Karpas-422 (cell line): ENCODE results near the gene TRIM47. TPM values are rescaled to one million over a fixed set of nuclear protein-coding genes. Genes with fewer than 3 reads are reported as not detected.

ENCODE experiments used
- DNase-seq: peaks from one replicate; pipeline ENCODE4 v3.0.0-alpha.2; 2015
- H2AFZ ChIP-seq: fragments of 200-600 bp; sonication (generic); 2 replicates; pipeline ENCODE4 v1.6.1; 2014; ENCODE audit warnings: antibody characterized with exemption, low read length, mixed read lengths
- H3K27ac ChIP-seq: fragments of 200-600 bp; sonication (generic); 2 replicates; pipeline ENCODE4 v1.5.1; 2014; ENCODE audit warnings: mild to moderate bottlenecking, low read length, moderate library complexity
- H3K27me3 ChIP-seq: fragments of 200-600 bp; sonication (generic); 2 replicates; pipeline ENCODE4 v1.6.1; 2014; ENCODE audit warnings: low read length, mixed read lengths
- H3K36me3 ChIP-seq: fragments of 200-600 bp; sonication (generic); 2 replicates; pipeline ENCODE4 v1.6.1; 2014; ENCODE audit warnings: low read length, mixed read lengths; ENCODE audit not compliant: insufficient read depth
- H3K4me1 ChIP-seq: fragments of 200-600 bp; sonication (generic); 2 replicates; pipeline ENCODE4 v1.6.1; 2014; ENCODE audit warnings: mild to moderate bottlenecking, low read length, mixed read lengths
- H3K4me2 ChIP-seq: fragments of 200-600 bp; sonication (generic); 2 replicates; pipeline ENCODE4 v1.6.1; 2014; ENCODE audit warnings: low read length, low read depth, mild to moderate bottlenecking; ENCODE audit not compliant: poor library complexity, severe bottlenecking
- H3K4me3 ChIP-seq: fragments of 200-600 bp; sonication (generic); 2 replicates; pipeline ENCODE4 v1.5.1; 2014; ENCODE audit warnings: mild to moderate bottlenecking, antibody characterized with exemption, low read length, mixed read lengths
- H3K79me2 ChIP-seq: fragments of 200-600 bp; sonication (generic); 2 replicates; pipeline ENCODE4 v1.6.1; 2014; ENCODE audit warnings: mild to moderate bottlenecking, low read length, mixed read lengths
- H3K9ac ChIP-seq: fragments of 200-600 bp; sonication (generic); 2 replicates; pipeline ENCODE4 v1.6.0; 2014; ENCODE audit warnings: low read length
- H3K9me2 ChIP-seq: fragments of 200-600 bp; sonication (generic), shearing (Covaris generic); replicated peaks from 2 replicates; pipeline ENCODE4 v1.6.0; 2014; ENCODE audit warnings: mild to moderate bottlenecking, low read length, moderate library complexity; ENCODE audit not compliant: insufficient read depth
- H3K9me3 ChIP-seq: fragments of 300-700, 200-600 bp; sonication (generic); 2 replicates; pipeline ENCODE4 v1.6.1; 2014; ENCODE audit warnings: low read length, mixed read lengths
- H4K20me1 ChIP-seq: fragments of 200-600 bp; sonication (generic); 2 replicates; pipeline ENCODE4 v1.6.1; 2014; ENCODE audit warnings: mild to moderate bottlenecking, antibody characterized with exemption, low read length, low read depth; ENCODE audit not compliant: insufficient read depth
- total RNA-seq: library from RNA; depleted of rRNA; stranded (reverse); fragments of >200 nt; shearing (Covaris generic); gene quantifications from 2 replicates; pipeline ENCODE4 v1.2.3, GENCODE V29; 2014; ENCODE audit warnings: low replicate concordance

The TRIM47 gene
- total RNA-seq, 1 experiment from 2014 or later, result 7.9 TPM

DNA sequence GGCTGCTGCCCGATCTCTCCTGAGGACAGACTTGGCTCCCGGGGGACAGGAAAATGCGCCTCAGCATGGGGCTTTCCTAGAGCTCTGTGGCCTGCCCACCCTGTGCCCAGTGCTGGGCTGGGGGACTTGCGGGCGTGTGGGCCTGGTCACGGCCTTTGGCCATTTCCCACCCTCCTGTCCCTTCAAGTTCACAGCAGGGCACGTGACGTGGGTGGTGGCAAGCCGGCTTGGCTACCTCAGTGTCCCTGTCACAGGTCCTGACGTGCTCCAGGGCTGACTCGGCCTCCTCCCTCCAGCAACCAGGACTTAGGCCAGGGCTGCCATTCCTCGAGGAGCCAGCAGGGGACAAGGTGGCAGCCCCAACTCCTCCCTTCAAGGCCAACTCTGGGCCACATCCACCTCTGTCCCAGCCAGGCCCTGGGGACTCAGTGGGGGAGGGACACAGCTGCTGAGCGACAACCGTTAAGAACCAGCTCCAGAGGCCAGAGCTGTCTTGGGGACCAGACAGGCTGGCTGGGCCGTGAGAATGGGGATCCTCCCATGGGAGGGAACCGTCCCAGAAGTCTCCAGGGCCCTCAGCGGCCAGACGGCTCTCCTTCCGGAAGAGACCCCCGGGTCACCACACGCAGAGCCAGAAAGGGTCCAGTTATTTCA is 33.2 kb downstream of the TRIM47 start:
- no peak overlapping the region for H2AFZ ChIP-seq
- H3K4me1 ChIP-seq, result peaks cover 36% of the 10 kb centered on the region
- H3K79me2 ChIP-seq, result 0 out of 2 replicates have a peak, but pooled peaks cover 4% of the 10 kb centered on the region
- H3K4me3 ChIP-seq, result peak overlapping the region; percentile 87
- H3K27ac ChIP-seq, result peak overlapping the region; percentile 76
- H3K9me3 ChIP-seq, result no peaks in the 10 kb centered on the region
- no peaks in the 10 kb centered on the region for H3K27me3 ChIP-seq
- H4K20me1 ChIP-seq, result no peaks in the 10 kb centered on the region
- no peaks in the 10 kb centered on the region for H3K9me2 ChIP-seq
- peak overlapping the region; percentile 93 for H3K9ac ChIP-seq
- H3K4me2 ChIP-seq, result peak overlapping the region; percentile 90
- DNase-seq, result peak; percentile 95
- H3K36me3 ChIP-seq, result peaks cover 4% of the 10 kb centered on the region; the same call in 1 of the 2 replicates

DNA sequence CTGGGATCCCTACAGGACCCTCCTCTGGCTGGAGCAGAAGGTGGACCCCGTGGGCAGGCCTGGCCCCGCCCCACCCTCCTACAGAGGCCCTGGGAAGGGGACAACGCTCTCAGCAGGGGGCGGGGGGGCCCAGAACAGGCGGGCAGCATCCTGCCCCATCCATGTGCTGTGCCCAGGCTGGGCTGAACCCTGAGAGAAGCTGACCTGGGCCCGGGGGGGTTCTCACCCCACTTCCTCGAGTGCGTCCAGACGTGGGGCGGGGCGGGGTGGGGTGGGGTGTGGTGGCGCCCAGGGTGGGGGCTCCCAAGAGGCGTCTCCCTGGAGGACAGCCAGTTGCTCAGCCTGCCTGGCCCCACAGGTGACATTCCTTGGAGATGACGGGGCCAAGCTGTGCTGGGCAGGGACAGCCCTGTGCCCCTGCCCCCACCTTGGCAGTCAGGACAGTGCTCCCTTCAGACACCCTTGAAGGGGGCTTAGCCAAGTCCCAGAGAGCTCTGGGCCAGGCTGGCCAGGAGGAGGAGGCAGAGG is 33.8 kb downstream of the TRIM47 start:
- Histone ChIP-seq H3K4me2 (peak overlapping the region; percentile 90), H3K9me3 (no peaks in the 10 kb centered on the region), H2AFZ (peak overlapping the region; percentile 65; the same call in 1 of the 2 replicates), H3K79me2 (0 out of 2 replicates have a peak, but pooled peaks cover 4% of the 10 kb centered on the region), H4K20me1 (no peaks in the 10 kb centered on the region), H3K36me3 (peaks cover 4% of the 10 kb centered on the region; the same call in 1 of the 2 replicates), H3K9me2 (no peaks in the 10 kb centered on the region), H3K4me3 (peak overlapping the region; percentile 87), H3K4me1 (peaks cover 36% of the 10 kb centered on the region), H3K9ac (peak overlapping the region; percentile 93), H3K27me3 (no peaks in the 10 kb centered on the region), H3K27ac (peak overlapping the region; percentile 86)
- no peak for DNase-seq

DNA sequence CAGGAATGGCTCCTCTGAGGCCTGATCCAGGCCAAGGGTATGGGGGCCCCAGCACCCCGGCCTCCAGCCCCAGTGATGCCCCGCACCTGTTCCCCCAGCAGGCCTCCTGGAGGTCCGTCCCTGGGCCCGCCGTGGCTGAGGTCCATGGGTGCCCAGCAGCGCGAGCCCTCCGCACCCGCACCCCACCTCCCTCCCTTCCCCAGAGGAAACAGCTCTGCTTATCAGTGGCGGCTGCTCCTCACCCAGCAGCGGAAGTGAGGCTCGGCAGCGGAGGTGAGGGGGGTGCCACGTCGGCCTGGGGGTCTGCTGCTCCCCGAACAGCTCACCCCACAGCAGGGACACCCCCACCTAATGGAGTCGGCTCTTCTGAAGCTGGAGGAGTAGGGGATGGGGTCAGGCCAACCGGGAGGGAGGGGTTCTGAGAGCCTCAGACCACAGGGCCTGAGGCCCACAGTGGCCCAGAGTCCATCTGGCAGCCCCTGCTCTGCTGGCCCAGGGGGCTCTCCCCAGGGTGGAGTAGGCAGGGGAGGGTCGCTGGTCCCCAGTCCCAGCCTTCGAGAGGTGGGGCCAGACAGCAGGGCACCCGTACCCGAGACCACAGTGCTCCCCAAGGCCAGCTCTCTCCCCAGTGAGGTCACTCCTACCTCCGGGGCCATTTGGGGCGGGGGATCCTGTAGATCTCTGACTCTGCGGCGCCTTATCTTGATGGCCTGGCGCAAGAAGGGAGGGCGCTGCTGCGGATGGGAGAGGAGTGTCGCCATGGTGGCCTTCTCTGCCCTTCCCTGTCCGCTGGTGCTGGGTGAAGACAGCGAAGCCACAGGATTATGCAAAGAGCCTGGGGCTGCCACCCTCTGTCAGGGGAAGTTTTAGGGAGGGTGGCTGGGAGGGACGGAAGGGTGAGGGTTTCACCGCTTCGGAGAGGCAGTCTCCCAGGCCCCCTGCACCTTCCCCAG is 34.5 kb downstream of the TRIM47 start, which contains the start of gene UNC13D:
UNC13D (minus strand) TSS at position 828 of the 953 bp plus-strand sequence; CDS start at position 761, 67 bp downstream.
- Histone ChIP-seq H3K4me2 (peak within 1 kb of the TSS; percentile 90), H3K9me2 (no peaks in the 10 kb centered on the region), H3K4me1 (peaks cover 36% of the 10 kb centered on the region), H3K79me2 (0 out of 2 replicates have a peak, but pooled peaks cover 4% of the 10 kb centered on the region), H3K4me3 (peak within 1 kb of the TSS; percentile 87), H3K9ac (peak within 1 kb of the TSS; percentile 93), H3K27me3 (no peaks in the 10 kb centered on the region), H2AFZ (peak within 1 kb of the TSS; percentile 65; the same call in 1 of the 2 replicates), H3K36me3 (peaks cover 4% of the 10 kb centered on the region; the same call in 1 of the 2 replicates), H4K20me1 (no peaks in the 10 kb centered on the region), H3K27ac (peak within 1 kb of the TSS; percentile 86), H3K9me3 (no peaks in the 10 kb centered on the region)
- peak; percentile 80 for DNase-seq

DNA sequence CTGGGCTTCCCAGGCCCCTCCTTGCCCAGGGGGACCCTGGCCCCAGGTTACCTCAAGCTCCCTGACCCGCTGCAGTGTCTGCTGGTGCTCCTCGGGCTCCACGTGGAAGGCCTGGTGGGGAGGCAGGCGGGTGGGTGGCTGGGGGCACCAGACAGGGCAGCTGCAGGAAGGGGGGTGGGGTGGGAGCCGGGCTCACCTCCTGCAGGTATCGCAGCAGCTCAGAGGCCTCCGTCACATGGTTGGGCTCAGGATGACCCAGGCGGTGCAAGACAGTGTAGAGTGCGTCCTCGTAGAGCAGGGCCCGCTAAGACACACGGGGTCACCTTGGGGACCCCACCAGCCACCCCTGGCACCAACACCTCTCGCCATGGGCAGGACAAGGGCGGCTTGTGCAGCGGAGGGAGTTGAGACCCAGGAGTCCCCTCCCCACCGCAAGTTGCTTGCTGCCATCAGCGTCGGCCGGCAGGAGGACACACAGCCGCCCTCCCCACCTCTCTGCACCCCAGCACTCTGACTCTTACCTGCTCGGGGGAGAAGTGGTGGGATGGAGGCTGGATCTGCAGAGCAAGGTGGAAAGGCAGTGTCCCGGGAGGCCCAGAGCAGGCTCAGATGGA is 35.3 kb downstream of the TRIM47 start:
- Histone ChIP-seq H3K9ac (peak overlapping the region; percentile 93), H3K4me3 (peak overlapping the region; percentile 87), H3K27ac (peak overlapping the region; percentile 86), H3K4me1 (peaks cover 36% of the 10 kb centered on the region), H3K4me2 (peak overlapping the region; percentile 90), H3K36me3 (peaks cover 4% of the 10 kb centered on the region; the same call in 1 of the 2 replicates), H3K27me3 (no peaks in the 10 kb centered on the region), H4K20me1 (no peaks in the 10 kb centered on the region), H3K9me2 (no peaks in the 10 kb centered on the region), H3K9me3 (no peaks in the 10 kb centered on the region), H2AFZ (no peak overlapping the region; the same call in 1 of the 2 replicates), H3K79me2 (0 out of 2 replicates have a peak, but pooled peaks cover 4% of the 10 kb centered on the region)
- DNase-seq, result no peak

- no peak overlapping the region for H2AFZ ChIP-seq
- H3K79me2 ChIP-seq, result 0 out of 2 replicates have a peak, but pooled peaks cover 4% of the 10 kb centered on the region
- H3K27me3 ChIP-seq, result no peaks in the 10 kb centered on the region
- no peak overlapping the region for H3K4me3 ChIP-seq
- peaks cover 4% of the 10 kb centered on the region; the same call in 1 of the 2 replicates for H3K36me3 ChIP-seq
- H3K9me2 ChIP-seq, result no peaks in the 10 kb centered on the region
- no peak overlapping the region for H3K27ac ChIP-seq
- H3K4me1 ChIP-seq, result peaks cover 36% of the 10 kb centered on the region
- no peak overlapping the region for H3K9ac ChIP-seq
- H3K9me3 ChIP-seq, result no peaks in the 10 kb centered on the region
- H4K20me1 ChIP-seq, result no peaks in the 10 kb centered on the region
- H3K4me2 ChIP-seq, result no peak overlapping the region
- DNase-seq, result no peak
These were observed 36.0 kb downstream of the TRIM47 start for GRCh38 chr17:75842411-75842810.

DNA sequence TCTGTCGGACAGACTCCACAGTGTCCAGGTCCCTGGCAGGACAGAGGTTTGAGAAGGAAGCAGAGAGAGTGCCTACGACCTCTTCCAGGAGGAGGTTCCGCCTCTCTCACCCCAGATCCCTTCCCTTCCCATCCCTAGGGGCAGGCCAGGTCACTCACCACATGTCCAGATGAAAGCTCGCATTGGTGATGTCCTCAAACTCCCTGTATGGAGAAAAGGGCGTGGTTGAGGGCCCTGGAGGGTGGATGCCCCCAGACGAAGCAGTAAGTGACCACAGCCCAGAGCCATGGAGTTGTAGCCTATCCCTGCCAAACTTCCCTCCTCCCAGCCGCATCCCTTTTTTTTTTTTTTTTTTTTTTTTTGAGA is 37.6 kb downstream of the TRIM47 start:
- H3K27me3 ChIP-seq, result no peaks in the 10 kb centered on the region
- H3K9ac ChIP-seq, result no peak overlapping the region
- no peaks in the 10 kb centered on the region for H3K9me2 ChIP-seq
- H3K4me3 ChIP-seq, result no peak overlapping the region
- H3K4me2 ChIP-seq, result no peak overlapping the region
- H3K4me1 ChIP-seq, result peaks cover 30% of the 10 kb centered on the region
- no peaks in the 10 kb centered on the region for H3K36me3 ChIP-seq
- no peaks in the 10 kb centered on the region for H3K9me3 ChIP-seq
- no peak overlapping the region for H2AFZ ChIP-seq
- H3K79me2 ChIP-seq, result 0 out of 2 replicates have a peak, but pooled peaks cover 4% of the 10 kb centered on the region
- no peak for DNase-seq
- no peaks in the 10 kb centered on the region for H4K20me1 ChIP-seq
- H3K27ac ChIP-seq, result no peak overlapping the region

- no peak overlapping the region for H3K4me3 ChIP-seq
- 0 out of 2 replicates have a peak, but pooled peaks cover 4% of the 10 kb centered on the region for H3K79me2 ChIP-seq
- no peak for DNase-seq
- H3K4me2 ChIP-seq, result no peak overlapping the region
- H3K9me3 ChIP-seq, result no peaks in the 10 kb centered on the region
- no peaks in the 10 kb centered on the region for H3K9me2 ChIP-seq
- peaks cover 24% of the 10 kb centered on the region for H3K4me1 ChIP-seq
- H3K36me3 ChIP-seq, result no peaks in the 10 kb centered on the region
- no peak overlapping the region for H3K27ac ChIP-seq
- H3K27me3 ChIP-seq, result no peaks in the 10 kb centered on the region
- no peaks in the 10 kb centered on the region for H4K20me1 ChIP-seq
- no peak overlapping the region for H3K9ac ChIP-seq
- H2AFZ ChIP-seq, result no peak overlapping the region
These were observed 38.2 kb downstream of the TRIM47 start for GRCh38 chr17:75839942-75840798.
